GM12865 (cell line): Measurements from ENCODE around the gene VENTX.

Source experiments
- DNase-seq: peaks from one replicate; pipeline ENCODE4 v3.0.0; 2010; ENCODE audit warnings: low read depth
- H3K4me3 ChIP-seq: 2 replicates; pipeline ENCODE4 v1.5.1; 2011; ENCODE audit warnings: mild to moderate bottlenecking, low read depth, low read length, control low read depth
- TF ChIP-seq, protein P1 (sequence below): IDR thresholded peaks from 2 replicates; pipeline ENCODE4 v1.5.1; 2011; ENCODE audit warnings: low read length, control low read depth, low read depth, inconsistent platforms; ENCODE audit not compliant: insufficient read depth; ENCODE audit errors: missing control alignments

Gene VENTX

GRCh38 chr10:133207627-133208026, 30.0 kb upstream of the VENTX start:
- no peak overlapping the region for H3K4me3 ChIP-seq
- DNase-seq: no peak
- TF ChIP-seq, protein P1, sequence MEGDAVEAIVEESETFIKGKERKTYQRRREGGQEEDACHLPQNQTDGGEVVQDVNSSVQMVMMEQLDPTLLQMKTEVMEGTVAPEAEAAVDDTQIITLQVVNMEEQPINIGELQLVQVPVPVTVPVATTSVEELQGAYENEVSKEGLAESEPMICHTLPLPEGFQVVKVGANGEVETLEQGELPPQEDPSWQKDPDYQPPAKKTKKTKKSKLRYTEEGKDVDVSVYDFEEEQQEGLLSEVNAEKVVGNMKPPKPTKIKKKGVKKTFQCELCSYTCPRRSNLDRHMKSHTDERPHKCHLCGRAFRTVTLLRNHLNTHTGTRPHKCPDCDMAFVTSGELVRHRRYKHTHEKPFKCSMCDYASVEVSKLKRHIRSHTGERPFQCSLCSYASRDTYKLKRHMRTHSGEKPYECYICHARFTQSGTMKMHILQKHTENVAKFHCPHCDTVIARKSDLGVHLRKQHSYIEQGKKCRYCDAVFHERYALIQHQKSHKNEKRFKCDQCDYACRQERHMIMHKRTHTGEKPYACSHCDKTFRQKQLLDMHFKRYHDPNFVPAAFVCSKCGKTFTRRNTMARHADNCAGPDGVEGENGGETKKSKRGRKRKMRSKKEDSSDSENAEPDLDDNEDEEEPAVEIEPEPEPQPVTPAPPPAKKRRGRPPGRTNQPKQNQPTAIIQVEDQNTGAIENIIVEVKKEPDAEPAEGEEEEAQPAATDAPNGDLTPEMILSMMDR: no peak

DNA sequence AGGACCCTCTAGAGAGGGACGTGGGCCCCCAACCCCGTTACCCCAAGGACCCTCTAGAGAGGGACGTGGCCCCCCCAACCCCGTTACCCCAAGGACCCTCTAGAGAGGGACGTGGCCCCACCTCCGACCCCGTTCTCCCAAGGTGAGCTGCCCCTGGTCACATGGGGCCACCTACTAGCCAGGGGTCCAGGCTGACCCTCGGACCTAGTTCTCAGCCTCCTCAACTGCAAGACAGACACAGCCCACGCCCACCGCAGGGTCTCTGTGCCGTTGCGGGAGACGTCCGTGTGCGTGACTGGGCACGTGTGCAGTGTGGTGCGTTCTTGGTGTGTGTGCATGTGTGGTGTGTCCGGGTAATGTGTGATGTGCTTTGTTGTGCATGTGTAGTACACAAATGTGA, 29.2 kb upstream of the VENTX start:
- TF ChIP-seq, protein P1: no peak
- no peak for DNase-seq
- no peak overlapping the region for H3K4me3 ChIP-seq

DNA sequence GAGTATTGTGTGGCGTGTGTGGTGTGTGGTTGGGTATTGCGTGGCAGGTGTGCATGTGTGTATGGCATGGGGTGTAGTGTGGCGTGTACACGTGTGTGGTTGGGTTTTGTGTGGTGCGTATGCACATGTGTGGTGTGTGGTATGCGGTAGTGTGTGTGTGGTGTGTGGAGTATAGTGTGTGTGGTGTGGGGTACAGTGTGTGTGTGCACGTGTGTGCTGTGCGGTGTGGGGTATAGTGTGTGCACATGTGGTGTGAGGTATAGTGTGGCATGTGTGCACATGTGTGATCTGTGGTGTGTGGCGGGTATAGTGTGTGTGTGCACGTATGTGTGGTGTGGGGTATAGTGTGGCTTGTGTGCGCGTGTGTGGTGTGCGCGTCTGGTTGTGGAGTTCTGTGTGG, 28.5 kb upstream of the VENTX start:
- TF ChIP-seq, protein P1: no peak
- DNase-seq: no peak
- H3K4me3 ChIP-seq: no peak overlapping the region

GRCh38 chr10:133209641-133210040, 28.0 kb upstream of the VENTX start:
- no peak for DNase-seq
- no peak overlapping the region for H3K4me3 ChIP-seq
- TF ChIP-seq, protein P1: no peak

GRCh38 chr10:133210398-133211140, 27.1 kb upstream of the VENTX start:
- DNase-seq: no peak
- TF ChIP-seq, protein P1: no peak
- H3K4me3 ChIP-seq: no peak overlapping the region

DNA sequence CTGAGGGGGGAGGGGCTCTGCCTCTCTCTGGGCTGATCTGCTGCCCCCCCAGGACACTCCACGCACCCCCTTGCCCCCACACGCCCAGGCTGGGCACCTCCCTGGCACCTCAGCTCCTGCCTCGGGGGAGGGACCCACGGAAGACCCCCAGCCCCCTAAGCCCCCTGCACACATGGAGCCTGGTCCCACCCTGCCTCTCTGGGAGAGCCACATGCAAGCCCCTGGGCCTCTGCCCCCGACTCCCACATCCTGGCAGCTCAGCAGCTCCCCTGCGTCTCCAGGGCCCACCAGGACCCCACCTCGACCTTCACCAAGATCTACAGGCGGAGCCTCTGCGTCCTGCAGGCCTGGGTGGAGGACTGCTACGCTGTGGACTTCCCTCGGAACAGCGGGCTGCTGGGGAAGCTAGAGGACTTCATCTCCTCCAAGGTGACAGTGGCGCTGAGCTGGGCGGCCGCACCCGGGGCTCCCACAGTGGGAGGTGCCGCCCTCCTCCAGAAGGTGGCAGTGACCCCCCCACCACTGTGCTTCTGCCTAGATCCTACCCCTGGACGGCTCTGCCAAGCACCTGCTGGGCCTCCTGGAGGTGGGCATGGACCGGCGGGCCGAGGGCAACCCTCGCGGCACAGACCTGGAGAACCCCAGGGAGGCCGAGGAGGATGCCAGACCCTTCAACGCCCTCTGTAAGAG, 26.4 kb upstream of the VENTX start:
- TF ChIP-seq, protein P1: no peak
- H3K4me3 ChIP-seq: no peak overlapping the region
- no peak for DNase-seq
